ENCODE measurements around the gene PSAP.

Gene PSAP

DNA sequence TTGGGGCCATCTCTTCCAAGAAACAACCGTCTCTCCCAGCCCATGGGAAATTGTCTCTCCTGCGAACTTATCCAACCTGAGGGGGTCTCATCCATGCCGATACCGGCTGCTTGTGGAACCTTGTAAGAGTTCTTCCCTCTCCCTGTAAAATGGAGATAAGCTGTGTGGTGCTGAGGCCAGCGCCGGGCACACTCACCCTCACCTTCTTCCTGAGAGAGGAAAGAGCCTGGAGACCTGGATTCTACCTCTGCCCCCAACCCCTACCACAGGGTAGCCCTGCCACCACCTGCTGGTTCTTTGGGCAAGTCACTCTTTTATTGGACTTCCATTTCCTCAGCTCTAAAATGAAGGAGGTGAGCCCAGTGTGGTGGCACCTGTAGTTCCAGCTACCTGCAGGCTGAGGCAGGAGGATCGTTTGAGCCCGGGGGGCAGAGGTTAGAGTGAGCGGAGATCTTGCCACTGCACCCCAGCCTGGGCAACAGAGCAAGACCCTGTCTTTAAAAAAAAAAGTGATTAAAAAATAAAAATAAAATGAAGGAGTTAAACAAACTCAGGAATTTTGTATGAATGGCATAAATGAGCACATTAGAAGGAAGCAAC, 38.4 kb upstream of the PSAP start:
- TF ChIP-seq, protein P1, sequence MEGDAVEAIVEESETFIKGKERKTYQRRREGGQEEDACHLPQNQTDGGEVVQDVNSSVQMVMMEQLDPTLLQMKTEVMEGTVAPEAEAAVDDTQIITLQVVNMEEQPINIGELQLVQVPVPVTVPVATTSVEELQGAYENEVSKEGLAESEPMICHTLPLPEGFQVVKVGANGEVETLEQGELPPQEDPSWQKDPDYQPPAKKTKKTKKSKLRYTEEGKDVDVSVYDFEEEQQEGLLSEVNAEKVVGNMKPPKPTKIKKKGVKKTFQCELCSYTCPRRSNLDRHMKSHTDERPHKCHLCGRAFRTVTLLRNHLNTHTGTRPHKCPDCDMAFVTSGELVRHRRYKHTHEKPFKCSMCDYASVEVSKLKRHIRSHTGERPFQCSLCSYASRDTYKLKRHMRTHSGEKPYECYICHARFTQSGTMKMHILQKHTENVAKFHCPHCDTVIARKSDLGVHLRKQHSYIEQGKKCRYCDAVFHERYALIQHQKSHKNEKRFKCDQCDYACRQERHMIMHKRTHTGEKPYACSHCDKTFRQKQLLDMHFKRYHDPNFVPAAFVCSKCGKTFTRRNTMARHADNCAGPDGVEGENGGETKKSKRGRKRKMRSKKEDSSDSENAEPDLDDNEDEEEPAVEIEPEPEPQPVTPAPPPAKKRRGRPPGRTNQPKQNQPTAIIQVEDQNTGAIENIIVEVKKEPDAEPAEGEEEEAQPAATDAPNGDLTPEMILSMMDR (conservative IDR thresholded peaks at IDR 0.05; ENCODE audit: low read length), result no peak
- no peak for TF ChIP-seq EZH2phosphoT487 (IDR thresholded peaks at IDR 0.05; ENCODE audit: borderline replicate concordance)
- Histone ChIP-seq H3K36me3 (ENCODE audit: insufficient read depth, low read length) (no peaks in the 10 kb centered on the region), H3K9me3 (ENCODE audit: insufficient read depth, low read depth, low read length) (no peaks in the 10 kb centered on the region), H3K9me2 (replicated peaks; ENCODE audit: low read depth, low read length) (no peaks in the 10 kb centered on the region), H3K4me2 (ENCODE audit: low read depth, low read length, poor library complexity, severe bottlenecking) (peak overlapping the region; percentile 77), H2AFZ (ENCODE audit: low read length) (peak overlapping the region; percentile 95), H3F3A (ENCODE audit: low read depth) (no peaks in the 10 kb centered on the region), H4K20me1 (ENCODE audit: insufficient read depth, low read length, poor library complexity, severe bottlenecking) (no peaks in the 10 kb centered on the region), H3K27me3 (ENCODE audit: insufficient read depth, low read length, poor library complexity, severe bottlenecking) (no peaks in the 10 kb centered on the region), H3K4me3 (ENCODE audit: low read length, poor library complexity, severe bottlenecking) (peak overlapping the region; percentile 74), H3K9ac (ENCODE audit: low read depth, low read length, poor library complexity, severe bottlenecking) (peak overlapping the region; percentile 70), H3K4me1 (ENCODE audit: insufficient read depth, low read length, poor library complexity, severe bottlenecking) (peaks cover 27% of the 10 kb centered on the region), H3K79me2 (ENCODE audit: insufficient read depth, low read length) (no peaks in the 10 kb centered on the region)

DNA sequence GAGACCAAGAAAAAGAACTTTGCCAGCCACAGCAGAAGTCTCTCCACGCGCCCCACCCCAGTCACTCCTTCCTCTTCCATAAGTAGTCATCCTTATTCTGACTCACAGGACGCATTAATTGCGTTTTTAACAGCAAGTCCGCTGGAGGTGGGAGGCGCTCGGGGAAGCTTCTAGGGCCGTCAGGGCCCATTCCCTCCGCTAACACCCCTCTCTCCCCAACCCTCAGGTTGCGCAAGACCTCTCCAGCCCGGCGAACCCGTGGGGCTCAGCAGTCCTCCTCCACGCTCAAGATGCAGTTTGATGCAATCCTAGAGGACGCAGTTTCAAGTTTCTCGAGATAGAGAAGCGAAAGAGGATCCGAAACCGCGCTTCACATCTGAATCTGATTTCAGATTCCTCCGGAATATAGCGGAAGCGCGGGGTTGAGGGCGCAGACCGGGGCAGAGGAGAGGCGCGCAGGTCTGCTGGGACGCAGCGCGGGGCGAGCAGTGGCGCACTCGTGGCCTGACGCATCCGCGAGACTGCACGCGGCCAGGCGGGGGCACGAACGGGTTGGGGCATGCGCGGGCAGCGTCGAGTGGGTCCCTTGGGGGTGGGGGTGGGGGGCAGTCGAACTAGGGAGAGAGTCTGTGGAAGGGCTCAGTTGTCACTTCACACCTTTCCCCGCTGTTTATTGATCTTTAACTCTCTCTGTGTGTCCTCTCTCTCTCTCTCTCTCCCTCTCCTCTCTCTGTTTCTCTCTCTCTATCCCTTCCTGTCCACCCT, 37.8 kb upstream of the PSAP start:
- Histone ChIP-seq H4K20me1 (ENCODE audit: insufficient read depth, low read length, poor library complexity, severe bottlenecking) (no peaks in the 10 kb centered on the region), H3K9me3 (ENCODE audit: insufficient read depth, low read depth, low read length) (no peaks in the 10 kb centered on the region), H3K4me3 (ENCODE audit: low read length, poor library complexity, severe bottlenecking) (peak overlapping the region; percentile 74), H3K4me1 (ENCODE audit: insufficient read depth, low read length, poor library complexity, severe bottlenecking) (peaks cover 25% of the 10 kb centered on the region), H3K4me2 (ENCODE audit: low read depth, low read length, poor library complexity, severe bottlenecking) (peak overlapping the region; percentile 77), H3F3A (ENCODE audit: low read depth) (no peaks in the 10 kb centered on the region), H3K36me3 (ENCODE audit: insufficient read depth, low read length) (no peaks in the 10 kb centered on the region), H2AFZ (ENCODE audit: low read length) (peak overlapping the region; percentile 95), H3K9ac (ENCODE audit: low read depth, low read length, poor library complexity, severe bottlenecking) (peak overlapping the region; percentile 70), H3K27me3 (ENCODE audit: insufficient read depth, low read length, poor library complexity, severe bottlenecking) (no peaks in the 10 kb centered on the region), H3K79me2 (ENCODE audit: insufficient read depth, low read length) (no peaks in the 10 kb centered on the region), H3K9me2 (replicated peaks; ENCODE audit: low read depth, low read length) (no peaks in the 10 kb centered on the region)
- TF ChIP-seq, protein P1 (conservative IDR thresholded peaks at IDR 0.05; ENCODE audit: low read length), result no peak
- TF ChIP-seq EZH2phosphoT487 (IDR thresholded peaks at IDR 0.05; ENCODE audit: borderline replicate concordance), result no peak

DNA sequence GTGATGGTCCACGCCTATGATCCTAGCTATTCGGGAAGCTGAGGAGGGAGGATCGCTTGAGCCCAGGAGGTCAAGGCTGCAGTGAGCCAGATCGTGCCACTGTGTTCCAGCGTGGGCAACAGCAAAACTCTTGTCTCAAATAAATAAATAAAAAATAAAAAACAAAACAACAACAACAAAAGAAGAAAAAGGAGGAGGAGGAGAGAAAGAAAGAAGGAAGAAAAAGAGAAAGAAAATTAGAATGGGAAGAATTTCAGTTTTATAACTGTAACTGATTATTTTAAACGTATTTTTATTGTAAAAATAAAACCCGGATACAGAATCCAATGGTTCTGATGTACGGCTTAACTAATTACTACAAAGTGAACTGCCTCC, 37.2 kb upstream of the PSAP start:
- H2AFZ ChIP-seq (ENCODE audit: low read length), result peak overlapping the region; percentile 95
- no peaks in the 10 kb centered on the region for H3F3A ChIP-seq (ENCODE audit: low read depth)
- no peaks in the 10 kb centered on the region for H3K27me3 ChIP-seq (ENCODE audit: insufficient read depth, low read length, poor library complexity, severe bottlenecking)
- no peaks in the 10 kb centered on the region for H3K9me3 ChIP-seq (ENCODE audit: insufficient read depth, low read depth, low read length)
- H3K4me2 ChIP-seq (ENCODE audit: low read depth, low read length, poor library complexity, severe bottlenecking), result peak overlapping the region; percentile 77
- H3K4me3 ChIP-seq (ENCODE audit: low read length, poor library complexity, severe bottlenecking), result peak overlapping the region; percentile 74
- no peaks in the 10 kb centered on the region for H3K9me2 ChIP-seq (replicated peaks; ENCODE audit: low read depth, low read length)
- no peaks in the 10 kb centered on the region for H3K36me3 ChIP-seq (ENCODE audit: insufficient read depth, low read length)
- peaks cover 22% of the 10 kb centered on the region for H3K4me1 ChIP-seq (ENCODE audit: insufficient read depth, low read length, poor library complexity, severe bottlenecking)
- H3K79me2 ChIP-seq (ENCODE audit: insufficient read depth, low read length), result no peaks in the 10 kb centered on the region
- no peak for TF ChIP-seq EZH2phosphoT487 (IDR thresholded peaks at IDR 0.05; ENCODE audit: borderline replicate concordance)
- TF ChIP-seq, protein P1 (conservative IDR thresholded peaks at IDR 0.05; ENCODE audit: low read length), result no peak
- H4K20me1 ChIP-seq (ENCODE audit: insufficient read depth, low read length, poor library complexity, severe bottlenecking), result no peaks in the 10 kb centered on the region
- H3K9ac ChIP-seq (ENCODE audit: low read depth, low read length, poor library complexity, severe bottlenecking), result peak overlapping the region; percentile 70
